ENCODE data around the gene HYCC1. TPM values are rescaled to one million over a fixed set of nuclear protein-coding genes. Genes with fewer than 3 reads are reported as not detected.
A peak's percentile ranks its signal among the peaks of the same experiment; 100 is the strongest.

Gene HYCC1
- polyA plus RNA-seq, 1 experiment: 80.3 TPM

- POLR2A ChIA-PET: interaction anchor here (0.7 kb wide), 1 partner anchor 396 kb away, joined by 4 read pairs; no protein-coding TSS in a partner anchor
- TF ChIP-seq CTCF (IDR thresholded peaks at IDR 0.05; ENCODE audit: low read depth, low read length): no peak
- no peak overlapping the region for H3K4me3 ChIP-seq (ENCODE audit: low read depth, low read length)
- H3K27ac ChIP-seq (ENCODE audit: low read depth, low read length): peak overlapping the region; percentile 58
- CTCF ChIA-PET: interaction anchor here (4.8 kb wide), 1 partner anchor 34 kb away, joined by 25 read pairs; no protein-coding TSS in a partner anchor
- DNase-seq (ENCODE audit: low read depth, low spot score): no peak
- no peaks in the 10 kb centered on the region for H3K27me3 ChIP-seq (ENCODE audit: control insufficient read depth, insufficient read depth, low read length)
- H3K9me3 ChIP-seq (ENCODE audit: control insufficient read depth, insufficient read depth, low read length): no peaks in the 10 kb centered on the region
Measured at GRCh38 chr7:23021596-23021995, 7.7 kb upstream of the HYCC1 start.

GRCh38 chr7:23020742-23021401 is 6.9 kb upstream of the HYCC1 start:
- H3K9me3 ChIP-seq (ENCODE audit: control insufficient read depth, insufficient read depth, low read length): no peaks in the 10 kb centered on the region
- no peak for TF ChIP-seq CTCF (IDR thresholded peaks at IDR 0.05; ENCODE audit: low read depth, low read length)
- DNase-seq (ENCODE audit: low read depth, low spot score): peak; percentile 47
- H3K27me3 ChIP-seq (ENCODE audit: control insufficient read depth, insufficient read depth, low read length): no peaks in the 10 kb centered on the region
- no peak overlapping the region for H3K4me3 ChIP-seq (ENCODE audit: low read depth, low read length)
- peak overlapping the region; percentile 72 for H3K27ac ChIP-seq (ENCODE audit: low read depth, low read length)
- ChIA-PET POLR2A (interaction anchor here (0.7 kb wide), 1 partner anchor 395 kb away, joined by 4 read pairs; no protein-coding TSS in a partner anchor), CTCF (interaction anchor here (0.6 to 4.8 kb wide), 2 partner anchors 34 to 161 kb away, joined by 3 to 25 read pairs; no protein-coding TSS in a partner anchor)

GRCh38 chr7:23018750-23019149 is 4.8 kb upstream of the HYCC1 start:
- POLR2A ChIA-PET: no interaction called here
- DNase-seq (ENCODE audit: low read depth, low spot score): no peak
- H3K9me3 ChIP-seq (ENCODE audit: control insufficient read depth, insufficient read depth, low read length): no peaks in the 10 kb centered on the region
- CTCF ChIA-PET: interaction anchor here (0.9 to 1.4 kb wide), 2 partner anchors 37 to 67 kb away, joined by 4 to 5 read pairs; no protein-coding TSS in a partner anchor
- no peak overlapping the region for H3K27ac ChIP-seq (ENCODE audit: low read depth, low read length)
- no peaks in the 10 kb centered on the region for H3K27me3 ChIP-seq (ENCODE audit: control insufficient read depth, insufficient read depth, low read length)
- H3K4me3 ChIP-seq (ENCODE audit: low read depth, low read length): no peak overlapping the region
- TF ChIP-seq CTCF (IDR thresholded peaks at IDR 0.05; ENCODE audit: low read depth, low read length): no peak

- Histone ChIP-seq H3K27me3 (ENCODE audit: control insufficient read depth, insufficient read depth, low read length) (no peaks in the 10 kb centered on the region), H3K4me3 (ENCODE audit: low read depth, low read length) (no peak overlapping the region), H3K9me3 (ENCODE audit: control insufficient read depth, insufficient read depth, low read length) (no peaks in the 10 kb centered on the region), H3K27ac (ENCODE audit: low read depth, low read length) (no peak overlapping the region)
- no peak for DNase-seq (ENCODE audit: low read depth, low spot score)
- ChIA-PET POLR2A (no interaction called here), CTCF (interaction anchor here (1.0 kb wide), 1 partner anchor 39 kb away, joined by 4 read pairs; no protein-coding TSS in a partner anchor)
- TF ChIP-seq CTCF (IDR thresholded peaks at IDR 0.05; ENCODE audit: low read depth, low read length): no peak
Measured at GRCh38 chr7:23017309-23017708, 3.4 kb upstream of the HYCC1 start.
